WTC11 (cell line): Measurements from ENCODE around the gene PSMB10. TPM values are rescaled to one million over a fixed set of nuclear protein-coding genes. Genes with fewer than 3 reads are reported as not detected.

Experiments used
- ATAC-seq: fragments of 200-7000 bp; cut with Tn5 transposase; 2 replicates; pipeline ENCODE4 v1.10.0; 2021; ENCODE audit warnings: mild to moderate bottlenecking, moderate library complexity
- CTCF ChIA-PET: fragments of 300-600 bp; sonication (Branson Sonifier 250); formaldehyde crosslinking; loops from one replicate; lab custom pipeline; 2021; ENCODE audit warnings: antibody characterized with exemption; lab: Charles Lee
- POLR2A ChIA-PET: fragments of 350-600 bp; sonication (Branson Sonifier 250); formaldehyde crosslinking; loops from one replicate; lab custom pipeline; 2021; ENCODE audit warnings: antibody characterized with exemption; lab: Charles Lee
- DNase-seq: peaks from one replicate; pipeline ENCODE4 v3.0.0; 2021; ENCODE audit warnings: low spot score
- H3K27ac Mint-ChIP-seq: 2 replicates; pipeline ENCODE4 v1.8.0; 2021; ENCODE audit warnings: mixed read lengths
- H3K27me3 Mint-ChIP-seq: 2 replicates; pipeline ENCODE4 v1.8.0; 2021; ENCODE audit warnings: low read depth, mild to moderate bottlenecking, moderate library complexity, mixed read lengths
- H3K36me3 Mint-ChIP-seq: 2 replicates; pipeline ENCODE4 v1.8.0; 2021; ENCODE audit warnings: mixed read lengths
- H3K4me1 Mint-ChIP-seq: 2 replicates; pipeline ENCODE4 v1.8.0; 2022; ENCODE audit warnings: mixed read lengths
- H3K4me3 Mint-ChIP-seq: 2 replicates; pipeline ENCODE4 v1.8.0; 2021; ENCODE audit warnings: mild to moderate bottlenecking, moderate library complexity, mixed read lengths
- H3K9me3 Mint-ChIP-seq: 2 replicates; pipeline ENCODE4 v1.8.0; 2021; ENCODE audit warnings: mixed read lengths
- MAX ChIP-seq: sonication (generic); formaldehyde crosslinking; IDR thresholded peaks from 2 replicates; pipeline ENCODE4 v1.8.0; 2022; ENCODE audit warnings: mild to moderate bottlenecking, missing genetic modification reagents
- MYBL2 ChIP-seq: sonication (generic); formaldehyde crosslinking; IDR thresholded peaks from 2 replicates; pipeline ENCODE4 v1.8.1; 2023; ENCODE audit warnings: mild to moderate bottlenecking, moderate library complexity, missing genetic modification reagents
- NFE2L1 ChIP-seq: sonication (generic); formaldehyde crosslinking; IDR thresholded peaks from 2 replicates; pipeline ENCODE4 v1.8.1; 2023; ENCODE audit warnings: missing genetic modification reagents
- TCF7 ChIP-seq: sonication (generic); formaldehyde crosslinking; IDR thresholded peaks from 2 replicates; pipeline ENCODE4 v1.8.0; 2022; ENCODE audit warnings: mild to moderate bottlenecking, low read depth, missing genetic modification reagents, moderate library complexity
- TEAD1 ChIP-seq: sonication (generic); formaldehyde crosslinking; IDR thresholded peaks from 2 replicates; pipeline ENCODE4 v1.8.0; 2022; ENCODE audit warnings: mild to moderate bottlenecking, missing genetic modification reagents
- ZNF121 ChIP-seq: sonication (generic); formaldehyde crosslinking; IDR thresholded peaks from 2 replicates; pipeline ENCODE4 v1.8.0; 2023; ENCODE audit warnings: missing genetic modification reagents
- ZNF532 ChIP-seq: fragments of 250-450 bp; sonication (Bioruptor Pico); IDR thresholded peaks from 2 replicates; pipeline ENCODE4 v1.9.0; 2021; ENCODE audit warnings: mild to moderate bottlenecking, borderline replicate concordance
- total RNA-seq: library from RNA; stranded (reverse); gene quantifications from 3 replicates; pipeline ENCODE4 v1.2.3, GENCODE V29; 2021
- TF ChIP-seq, protein P1 (sequence below): sonication (generic); formaldehyde crosslinking; IDR thresholded peaks from 2 replicates; pipeline ENCODE4 v1.8.0; 2022; ENCODE audit warnings: missing genetic modification reagents

Gene PSMB10
- total RNA-seq, 1 experiment from 2014 or later = 40.9 TPM

DNA sequence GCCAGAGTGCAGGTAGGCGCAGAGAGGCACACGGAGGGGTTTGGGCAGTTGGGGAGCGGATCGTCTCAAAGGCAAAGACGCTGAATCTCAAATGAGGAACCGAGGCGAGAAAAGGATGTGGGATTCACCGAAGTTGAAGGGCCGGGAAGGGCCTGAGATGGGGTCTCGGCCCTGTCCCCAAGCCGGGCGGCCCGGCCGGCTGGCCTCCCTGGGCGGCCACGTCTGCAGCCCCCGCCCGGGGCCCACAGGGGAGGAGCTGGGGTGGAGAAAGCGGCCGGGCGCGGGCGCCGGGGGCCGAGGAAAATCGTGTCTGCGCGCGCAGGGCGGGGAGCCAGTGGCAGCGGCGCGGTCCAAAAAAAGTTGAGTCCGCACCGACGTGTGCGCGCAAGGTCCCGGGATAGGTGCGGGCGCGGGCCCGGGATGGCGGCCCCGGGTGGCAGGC is 31.3 kb upstream of the PSMB10 start:
- H3K4me3 Mint-ChIP-seq = peak overlapping the region; percentile 97
- DNase-seq = peak; percentile 38
- H3K27me3 Mint-ChIP-seq = peaks cover 5% of the 10 kb centered on the region; the same call in 1 of the 2 replicates
- no peaks in the 10 kb centered on the region for H3K9me3 Mint-ChIP-seq
- peaks cover 6% of the 10 kb centered on the region; the same call in 1 of the 2 replicates for H3K36me3 Mint-ChIP-seq
- no peak for TF ChIP-seq MYBL2 (CRISPR knock-in tag)
- 0 out of 2 replicates have a peak, but pooled peaks have one; percentile 56 for TF ChIP-seq TCF7 (CRISPR knock-in tag)
- TF ChIP-seq NFE2L1 (CRISPR knock-in tag) = peak; percentile 29; the same call in 1 of the 2 replicates
- TF ChIP-seq, all 79 proteins: peak for 2
- ChIA-PET CTCF (interaction anchor here (1.0 to 3.2 kb wide), 3 partner anchors 13 to 73 kb away, joined by 3 to 25 read pairs (median 3); partner anchors contain the start of gene DPEP3), POLR2A (interaction anchor here (1.1 kb wide), 1 partner anchor 84 kb away, joined by 3 read pairs; the partner anchor contains the start of gene NRN1L)
- peak overlapping the region; percentile 92; the same call in 1 of the 2 replicates for H3K27ac Mint-ChIP-seq
- peaks cover 44% of the 10 kb centered on the region for H3K4me1 Mint-ChIP-seq
- no peak for ATAC-seq

- peak overlapping the region; percentile 97 for H3K4me3 Mint-ChIP-seq
- peak overlapping the region; percentile 92; the same call in 1 of the 2 replicates for H3K27ac Mint-ChIP-seq
- peaks cover 44% of the 10 kb centered on the region for H3K4me1 Mint-ChIP-seq
- H3K9me3 Mint-ChIP-seq = no peaks in the 10 kb centered on the region
- POLR2A ChIA-PET = interaction anchor here (0.6 to 1.2 kb wide), 2 partner anchors 32 to 83 kb away, joined by 3 to 5 read pairs; no protein-coding TSS in a partner anchor
- H3K27me3 Mint-ChIP-seq = peaks cover 5% of the 10 kb centered on the region; the same call in 1 of the 2 replicates
- TF ChIP-seq MAX (CRISPR knock-in tag) (0 out of 2 replicates have a peak, but pooled peaks have one; percentile 14), TEAD1 (CRISPR knock-in tag) (no peak), ZNF532 (CRISPR knock-in tag) (no peak)
- TF ChIP-seq, all 79 proteins: peak for 1
- DNase-seq (no peak), ATAC-seq (no peak)
- CTCF ChIA-PET = interaction anchor here (0.6 to 3.2 kb wide), 12 partner anchors 13 to 151 kb away, joined by 3 to 25 read pairs (median 4); partner anchors contain the start of genes DPEP3, LCAT, NFATC3 and NRN1L
- H3K36me3 Mint-ChIP-seq = peaks cover 12% of the 10 kb centered on the region
Measured at GRCh38 chr16:67967183-67967957, 30.7 kb upstream of the PSMB10 start.

GRCh38 chr16:67966549-67967182 is 30.0 kb upstream of the PSMB10 start:
- ChIA-PET POLR2A (interaction anchor here (0.6 to 1.2 kb wide), 2 partner anchors 32 to 82 kb away, joined by 3 to 5 read pairs; no protein-coding TSS in a partner anchor), CTCF (interaction anchor here (0.6 to 3.2 kb wide), 13 partner anchors 15 to 445 kb away, joined by 3 to 25 read pairs (median 4); partner anchors contain the start of genes LCAT, NFATC3 and NRN1L)
- peak; percentile 36; the same call in 1 of the 2 replicates for TF ChIP-seq MAX (CRISPR knock-in tag)
- no peak for TF ChIP-seq ZNF121
- TF ChIP-seq, protein P1, sequence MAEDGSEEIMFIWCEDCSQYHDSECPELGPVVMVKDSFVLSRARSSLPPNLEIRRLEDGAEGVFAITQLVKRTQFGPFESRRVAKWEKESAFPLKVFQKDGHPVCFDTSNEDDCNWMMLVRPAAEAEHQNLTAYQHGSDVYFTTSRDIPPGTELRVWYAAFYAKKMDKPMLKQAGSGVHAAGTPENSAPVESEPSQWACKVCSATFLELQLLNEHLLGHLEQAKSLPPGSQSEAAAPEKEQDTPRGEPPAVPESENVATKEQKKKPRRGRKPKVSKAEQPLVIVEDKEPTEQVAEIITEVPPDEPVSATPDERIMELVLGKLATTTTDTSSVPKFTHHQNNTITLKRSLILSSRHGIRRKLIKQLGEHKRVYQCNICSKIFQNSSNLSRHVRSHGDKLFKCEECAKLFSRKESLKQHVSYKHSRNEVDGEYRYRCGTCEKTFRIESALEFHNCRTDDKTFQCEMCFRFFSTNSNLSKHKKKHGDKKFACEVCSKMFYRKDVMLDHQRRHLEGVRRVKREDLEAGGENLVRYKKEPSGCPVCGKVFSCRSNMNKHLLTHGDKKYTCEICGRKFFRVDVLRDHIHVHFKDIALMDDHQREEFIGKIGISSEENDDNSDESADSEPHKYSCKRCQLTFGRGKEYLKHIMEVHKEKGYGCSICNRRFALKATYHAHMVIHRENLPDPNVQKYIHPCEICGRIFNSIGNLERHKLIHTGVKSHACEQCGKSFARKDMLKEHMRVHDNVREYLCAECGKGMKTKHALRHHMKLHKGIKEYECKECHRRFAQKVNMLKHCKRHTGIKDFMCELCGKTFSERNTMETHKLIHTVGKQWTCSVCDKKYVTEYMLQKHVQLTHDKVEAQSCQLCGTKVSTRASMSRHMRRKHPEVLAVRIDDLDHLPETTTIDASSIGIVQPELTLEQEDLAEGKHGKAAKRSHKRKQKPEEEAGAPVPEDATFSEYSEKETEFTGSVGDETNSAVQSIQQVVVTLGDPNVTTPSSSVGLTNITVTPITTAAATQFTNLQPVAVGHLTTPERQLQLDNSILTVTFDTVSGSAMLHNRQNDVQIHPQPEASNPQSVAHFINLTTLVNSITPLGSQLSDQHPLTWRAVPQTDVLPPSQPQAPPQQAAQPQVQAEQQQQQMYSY (CRISPR knock-in tag) = peak; percentile 89
- DNase-seq (peak; percentile 43), ATAC-seq (peak; percentile 33)
- peaks cover 5% of the 10 kb centered on the region; the same call in 1 of the 2 replicates for H3K27me3 Mint-ChIP-seq
- H3K4me3 Mint-ChIP-seq = peak overlapping the region; percentile 97
- H3K9me3 Mint-ChIP-seq = no peaks in the 10 kb centered on the region
- H3K27ac Mint-ChIP-seq = peak overlapping the region; percentile 91; the same call in 1 of the 2 replicates
- peaks cover 19% of the 10 kb centered on the region for H3K36me3 Mint-ChIP-seq
- peaks cover 44% of the 10 kb centered on the region for H3K4me1 Mint-ChIP-seq
